ENCODE data around the gene ZC3H18. TPM values are rescaled to one million over a fixed set of nuclear protein-coding genes. Genes with fewer than 3 reads are reported as not detected.

Gene ZC3H18
- total RNA-seq, 1 donor from 2014 or later = 21.3 TPM

GRCh38 chr16:88658714-88659113 lies 88.5 kb downstream of the ZC3H18 start:
- intact Hi-C loops (cut with micrococcal nuclease) = no loop called here

GRCh38 chr16:88659160-88659559 lies 89.0 kb downstream of the ZC3H18 start:
- Histone ChIP-seq H3K4me1 (peaks cover 26% of the 10 kb centered on the region), H3K9me3 (replicated peaks) (no peaks in the 10 kb centered on the region), H3K27me3 (ENCODE audit: low read depth) (no peaks in the 10 kb centered on the region), H3K27ac (replicated peaks) (no peak overlapping the region), H3K36me3 (peaks cover 30% of the 10 kb centered on the region), H3K4me3 (no peak overlapping the region)
- intact Hi-C loops (cut with micrococcal nuclease) = no loop called here
- no peak for DNase-seq
- TF ChIP-seq, protein P1, sequence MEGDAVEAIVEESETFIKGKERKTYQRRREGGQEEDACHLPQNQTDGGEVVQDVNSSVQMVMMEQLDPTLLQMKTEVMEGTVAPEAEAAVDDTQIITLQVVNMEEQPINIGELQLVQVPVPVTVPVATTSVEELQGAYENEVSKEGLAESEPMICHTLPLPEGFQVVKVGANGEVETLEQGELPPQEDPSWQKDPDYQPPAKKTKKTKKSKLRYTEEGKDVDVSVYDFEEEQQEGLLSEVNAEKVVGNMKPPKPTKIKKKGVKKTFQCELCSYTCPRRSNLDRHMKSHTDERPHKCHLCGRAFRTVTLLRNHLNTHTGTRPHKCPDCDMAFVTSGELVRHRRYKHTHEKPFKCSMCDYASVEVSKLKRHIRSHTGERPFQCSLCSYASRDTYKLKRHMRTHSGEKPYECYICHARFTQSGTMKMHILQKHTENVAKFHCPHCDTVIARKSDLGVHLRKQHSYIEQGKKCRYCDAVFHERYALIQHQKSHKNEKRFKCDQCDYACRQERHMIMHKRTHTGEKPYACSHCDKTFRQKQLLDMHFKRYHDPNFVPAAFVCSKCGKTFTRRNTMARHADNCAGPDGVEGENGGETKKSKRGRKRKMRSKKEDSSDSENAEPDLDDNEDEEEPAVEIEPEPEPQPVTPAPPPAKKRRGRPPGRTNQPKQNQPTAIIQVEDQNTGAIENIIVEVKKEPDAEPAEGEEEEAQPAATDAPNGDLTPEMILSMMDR (IDR thresholded peaks at IDR 0.05; ENCODE audit: borderline replicate concordance) = no peak

More at GRCh38 chr16:88658714-88659113, 88.5 kb downstream of the ZC3H18 start:
- Histone ChIP-seq H3K4me1 (peaks cover 22% of the 10 kb centered on the region), H3K27me3 (ENCODE audit: low read depth) (no peaks in the 10 kb centered on the region), H3K4me3 (no peak overlapping the region), H3K27ac (replicated peaks) (no peak overlapping the region), H3K36me3 (peaks cover 34% of the 10 kb centered on the region), H3K9me3 (replicated peaks) (no peaks in the 10 kb centered on the region)
- no peak for DNase-seq
- TF ChIP-seq, protein P1 (IDR thresholded peaks at IDR 0.05; ENCODE audit: borderline replicate concordance) = no peak

GRCh38 chr16:88661468-88661867 lies 91.3 kb downstream of the ZC3H18 start:
- intact Hi-C loops (cut with micrococcal nuclease) = no loop called here

DNA sequence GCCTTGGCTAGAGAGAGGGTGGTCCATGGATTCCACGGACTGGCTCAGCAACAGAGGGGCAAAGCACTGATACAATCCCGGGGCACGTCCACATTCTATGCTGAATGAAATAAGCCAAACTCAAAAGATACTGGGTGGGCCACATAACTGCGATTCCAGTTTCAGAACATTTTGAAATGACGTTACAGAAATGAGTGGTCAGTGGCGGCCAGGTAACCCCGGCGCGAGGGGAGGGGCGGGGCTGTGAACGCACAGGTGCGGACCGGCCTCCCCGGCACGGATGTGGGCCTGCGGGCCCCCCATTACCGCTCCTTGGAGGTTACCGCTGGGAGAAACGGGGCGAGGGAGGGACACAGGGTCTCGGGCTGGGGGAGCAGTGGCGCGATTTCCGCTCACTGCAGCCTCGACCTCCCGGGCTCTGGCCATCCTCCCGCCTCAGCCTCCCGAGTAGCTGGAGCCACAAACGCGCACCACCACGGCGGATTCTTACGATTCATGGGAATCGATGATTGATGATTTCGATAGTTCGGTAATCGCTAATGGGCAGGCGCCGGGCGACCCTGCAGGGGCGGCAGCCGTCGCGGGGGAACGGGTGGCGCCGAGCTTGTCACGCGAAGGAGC lies 92.1 kb downstream of the ZC3H18 start:
- H3K27ac ChIP-seq (replicated peaks) = peak overlapping the region; percentile 90
- TF ChIP-seq, protein P1 (IDR thresholded peaks at IDR 0.05; ENCODE audit: borderline replicate concordance) = no peak
- H3K9me3 ChIP-seq (replicated peaks) = no peaks in the 10 kb centered on the region
- DNase-seq = no peak
- intact Hi-C loops (cut with micrococcal nuclease) = no loop called here
- peak overlapping the region; percentile 98 for H3K4me3 ChIP-seq
- H3K4me1 ChIP-seq = peaks cover 43% of the 10 kb centered on the region
- no peaks in the 10 kb centered on the region for H3K27me3 ChIP-seq (ENCODE audit: low read depth)
- peaks cover 7% of the 10 kb centered on the region for H3K36me3 ChIP-seq

More at GRCh38 chr16:88661468-88661867, 91.3 kb downstream of the ZC3H18 start:
- no peak overlapping the region for H3K4me3 ChIP-seq
- DNase-seq = no peak
- H3K36me3 ChIP-seq = peaks cover 7% of the 10 kb centered on the region
- H3K4me1 ChIP-seq = peaks cover 43% of the 10 kb centered on the region
- H3K9me3 ChIP-seq (replicated peaks) = no peaks in the 10 kb centered on the region
- TF ChIP-seq, protein P1 (IDR thresholded peaks at IDR 0.05; ENCODE audit: borderline replicate concordance) = no peak
- no peaks in the 10 kb centered on the region for H3K27me3 ChIP-seq (ENCODE audit: low read depth)
- no peak overlapping the region for H3K27ac ChIP-seq (replicated peaks)

GRCh38 chr16:88662843-88663606 lies 92.8 kb downstream of the ZC3H18 start, which contains the start of gene MVD:
TSS of gene MVD (minus strand) at chr16:88663091. CDS start at chr16:88663080, 11 bp downstream.
- Histone ChIP-seq H3K9me3 (replicated peaks) (no peaks in the 10 kb centered on the region), H3K36me3 (peaks cover 4% of the 10 kb centered on the region), H3K27me3 (ENCODE audit: low read depth) (no peaks in the 10 kb centered on the region), H3K4me1 (peaks cover 48% of the 10 kb centered on the region), H3K4me3 (peak within 1 kb of the TSS; percentile 98), H3K27ac (replicated peaks) (peak within 1 kb of the TSS; percentile 90)
- intact Hi-C loops (cut with micrococcal nuclease) = no loop called here
- TF ChIP-seq, protein P1 (IDR thresholded peaks at IDR 0.05; ENCODE audit: borderline replicate concordance) = no peak
- DNase-seq = peak; percentile 97

All from left ventricle myocardium inferior (tissue), 1 donor.